Liver (tissue), 3 donors: ENCODE results near the gene CSNK1A1L.

ENCODE experiments used
- GABPA ChIP-seq, 2 donors: IDR thresholded peaks in 1 of 2; conservative IDR thresholded peaks in 1 of 2; 2 replicates each; pipeline ENCODE4 v1.6.1; 2016; ENCODE audit warnings: antibody characterized with exemption in 2 of 2, mild to moderate bottlenecking in 1 of 2, moderate library complexity in 1 of 2
- HNF4A ChIP-seq, 2 donors: conservative IDR thresholded peaks; 2 replicates each; pipeline ENCODE4 v1.6.1; 2016; ENCODE audit warnings: antibody characterized with exemption in 2 of 2, mild to moderate bottlenecking in 2 of 2
- REST ChIP-seq: IDR thresholded peaks from 2 replicates; pipeline ENCODE4 v1.6.1; 2016; ENCODE audit warnings: antibody characterized with exemption, mild to moderate bottlenecking
- TAF1 ChIP-seq: conservative IDR thresholded peaks from 2 replicates; pipeline ENCODE4 v1.6.1; 2016; ENCODE audit warnings: antibody characterized with exemption, mild to moderate bottlenecking
- TF ChIP-seq, protein P1 (sequence below): fragments of 150-350 bp; IDR thresholded peaks from 2 replicates; pipeline ENCODE4 v1.5.1; 2017; ENCODE audit warnings: improper control_type of control experiment, low read depth, low read length; ENCODE audit not compliant: missing input control
- TF ChIP-seq, protein P2 (sequence below): IDR thresholded peaks from 2 replicates; pipeline ENCODE4 v1.6.1; 2016; ENCODE audit warnings: antibody characterized with exemption
- donor health status: healthy.
- donor health status: healthy.

DNA sequence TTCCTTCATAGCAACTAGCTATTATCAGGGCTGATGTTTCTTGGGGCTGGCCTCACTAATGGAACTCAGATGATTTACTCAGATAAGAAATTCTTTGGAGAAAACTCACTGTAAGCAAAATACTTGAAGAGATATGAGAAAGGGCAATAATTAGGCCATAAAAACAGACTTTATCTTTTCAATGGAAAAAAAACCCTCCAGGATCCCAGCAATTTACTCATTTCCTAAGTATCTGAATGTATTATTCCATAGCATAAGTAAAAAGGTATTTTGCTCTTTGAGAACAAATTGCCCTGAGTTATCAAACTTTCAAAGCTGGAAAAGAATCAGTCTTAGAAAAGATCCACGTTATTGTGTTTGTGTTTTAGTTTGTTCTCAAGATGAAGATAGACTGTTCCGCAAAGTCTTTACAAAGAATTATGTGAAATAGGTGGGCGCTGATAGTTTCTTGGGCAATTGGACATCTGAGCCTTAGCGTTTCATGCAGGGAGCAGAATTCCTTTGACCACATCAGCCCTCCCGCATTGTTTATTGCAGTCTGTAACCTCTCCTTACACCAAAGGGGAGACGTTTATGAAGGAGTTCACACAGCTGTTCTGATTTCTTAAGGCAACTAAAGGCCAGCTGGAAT is 29.1 kb upstream of the CSNK1A1L start:
- TF ChIP-seq REST (no peak), HNF4A (conservative IDR thresholded peaks at IDR 0.05) (no peak), GABPA (IDR thresholded peaks at IDR 0.05 in 1 of 2, conservative IDR thresholded peaks at IDR 0.05 in 1 of 2) (no peak), TAF1 (no peak)
- TF ChIP-seq, protein P1, sequence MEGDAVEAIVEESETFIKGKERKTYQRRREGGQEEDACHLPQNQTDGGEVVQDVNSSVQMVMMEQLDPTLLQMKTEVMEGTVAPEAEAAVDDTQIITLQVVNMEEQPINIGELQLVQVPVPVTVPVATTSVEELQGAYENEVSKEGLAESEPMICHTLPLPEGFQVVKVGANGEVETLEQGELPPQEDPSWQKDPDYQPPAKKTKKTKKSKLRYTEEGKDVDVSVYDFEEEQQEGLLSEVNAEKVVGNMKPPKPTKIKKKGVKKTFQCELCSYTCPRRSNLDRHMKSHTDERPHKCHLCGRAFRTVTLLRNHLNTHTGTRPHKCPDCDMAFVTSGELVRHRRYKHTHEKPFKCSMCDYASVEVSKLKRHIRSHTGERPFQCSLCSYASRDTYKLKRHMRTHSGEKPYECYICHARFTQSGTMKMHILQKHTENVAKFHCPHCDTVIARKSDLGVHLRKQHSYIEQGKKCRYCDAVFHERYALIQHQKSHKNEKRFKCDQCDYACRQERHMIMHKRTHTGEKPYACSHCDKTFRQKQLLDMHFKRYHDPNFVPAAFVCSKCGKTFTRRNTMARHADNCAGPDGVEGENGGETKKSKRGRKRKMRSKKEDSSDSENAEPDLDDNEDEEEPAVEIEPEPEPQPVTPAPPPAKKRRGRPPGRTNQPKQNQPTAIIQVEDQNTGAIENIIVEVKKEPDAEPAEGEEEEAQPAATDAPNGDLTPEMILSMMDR = no peak
- TF ChIP-seq, protein P2, sequence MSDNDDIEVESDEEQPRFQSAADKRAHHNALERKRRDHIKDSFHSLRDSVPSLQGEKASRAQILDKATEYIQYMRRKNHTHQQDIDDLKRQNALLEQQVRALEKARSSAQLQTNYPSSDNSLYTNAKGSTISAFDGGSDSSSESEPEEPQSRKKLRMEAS = no peak
